CD4-positive, alpha-beta T cell treated with Interleukin-21 for 1 hour (primary cell): ENCODE measurements around the gene DMPK.

Source experiments
- DNase-seq: peaks from one replicate; pipeline ENCODE4 v3.0.0-alpha.2; 2020

Gene DMPK, protein sequence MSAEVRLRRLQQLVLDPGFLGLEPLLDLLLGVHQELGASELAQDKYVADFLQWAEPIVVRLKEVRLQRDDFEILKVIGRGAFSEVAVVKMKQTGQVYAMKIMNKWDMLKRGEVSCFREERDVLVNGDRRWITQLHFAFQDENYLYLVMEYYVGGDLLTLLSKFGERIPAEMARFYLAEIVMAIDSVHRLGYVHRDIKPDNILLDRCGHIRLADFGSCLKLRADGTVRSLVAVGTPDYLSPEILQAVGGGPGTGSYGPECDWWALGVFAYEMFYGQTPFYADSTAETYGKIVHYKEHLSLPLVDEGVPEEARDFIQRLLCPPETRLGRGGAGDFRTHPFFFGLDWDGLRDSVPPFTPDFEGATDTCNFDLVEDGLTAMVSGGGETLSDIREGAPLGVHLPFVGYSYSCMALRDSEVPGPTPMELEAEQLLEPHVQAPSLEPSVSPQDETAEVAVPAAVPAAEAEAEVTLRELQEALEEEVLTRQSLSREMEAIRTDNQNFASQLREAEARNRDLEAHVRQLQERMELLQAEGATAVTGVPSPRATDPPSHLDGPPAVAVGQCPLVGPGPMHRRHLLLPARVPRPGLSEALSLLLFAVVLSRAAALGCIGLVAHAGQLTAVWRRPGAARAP

GRCh38 chr19:45782162-45782691, at the start of gene DMPK:
Gene DMPK (minus strand): TSS chr19:45782490. CDS start chr19:45782352, 138 bp downstream.
- no peak for DNase-seq

GRCh38 chr19:45828945-45829344, 46.7 kb upstream of the DMPK start:
- DNase-seq = no peak

GRCh38 chr19:45828523-45828922, 46.2 kb upstream of the DMPK start:
- no peak for DNase-seq

DNA sequence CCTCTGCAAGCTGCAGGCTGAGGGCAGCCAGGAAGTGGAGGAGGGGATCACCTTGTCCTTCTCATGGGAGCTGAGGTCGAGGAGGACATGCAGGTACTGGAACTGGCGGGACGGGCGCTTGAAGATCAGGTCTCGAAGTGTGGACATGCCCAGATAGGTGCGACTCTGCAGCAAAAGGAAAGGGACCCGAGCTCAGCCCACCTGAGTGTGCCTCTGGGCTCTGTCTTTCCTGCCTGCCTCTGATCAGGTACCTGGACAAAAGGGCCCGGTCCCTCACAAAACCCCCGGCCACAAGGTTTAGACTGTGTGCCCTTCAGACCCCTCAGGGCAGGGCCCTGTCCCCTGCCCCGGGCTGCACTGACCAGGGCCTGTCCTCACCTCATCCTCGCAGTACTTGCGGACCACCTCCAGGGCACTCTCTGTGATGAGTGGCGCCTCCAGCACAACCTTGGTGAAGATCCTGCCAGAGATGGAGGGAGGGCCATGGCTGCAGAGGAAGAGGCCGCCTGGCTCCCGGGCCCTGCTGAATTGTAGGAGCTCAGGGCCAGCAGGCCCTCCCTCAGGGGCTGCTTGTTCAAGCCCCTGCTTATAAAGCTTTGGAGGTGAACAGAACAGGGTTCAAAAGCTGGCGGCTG, 45.3 kb upstream of the DMPK start:
- no peak for DNase-seq

DNA sequence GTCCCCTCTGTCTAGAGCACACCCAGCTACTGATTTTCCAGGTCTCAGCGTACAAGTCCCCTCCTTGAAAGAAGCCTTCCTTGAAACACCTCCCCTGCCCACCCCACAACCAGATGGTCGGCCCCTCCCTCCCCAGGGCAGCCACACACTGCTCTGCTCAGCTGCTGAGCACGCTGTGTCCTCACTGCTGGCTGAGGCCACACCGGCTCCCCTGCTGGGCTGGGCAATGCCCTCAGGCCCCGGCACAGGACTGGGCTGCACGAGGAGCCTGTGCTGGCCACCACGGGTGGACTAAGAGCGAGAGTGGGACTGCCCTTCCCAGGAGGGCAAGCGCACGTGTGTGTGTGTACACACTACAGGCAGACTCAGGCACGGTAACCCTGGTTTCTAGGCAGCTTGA, 44.6 kb upstream of the DMPK start:
- DNase-seq = no peak

DNA sequence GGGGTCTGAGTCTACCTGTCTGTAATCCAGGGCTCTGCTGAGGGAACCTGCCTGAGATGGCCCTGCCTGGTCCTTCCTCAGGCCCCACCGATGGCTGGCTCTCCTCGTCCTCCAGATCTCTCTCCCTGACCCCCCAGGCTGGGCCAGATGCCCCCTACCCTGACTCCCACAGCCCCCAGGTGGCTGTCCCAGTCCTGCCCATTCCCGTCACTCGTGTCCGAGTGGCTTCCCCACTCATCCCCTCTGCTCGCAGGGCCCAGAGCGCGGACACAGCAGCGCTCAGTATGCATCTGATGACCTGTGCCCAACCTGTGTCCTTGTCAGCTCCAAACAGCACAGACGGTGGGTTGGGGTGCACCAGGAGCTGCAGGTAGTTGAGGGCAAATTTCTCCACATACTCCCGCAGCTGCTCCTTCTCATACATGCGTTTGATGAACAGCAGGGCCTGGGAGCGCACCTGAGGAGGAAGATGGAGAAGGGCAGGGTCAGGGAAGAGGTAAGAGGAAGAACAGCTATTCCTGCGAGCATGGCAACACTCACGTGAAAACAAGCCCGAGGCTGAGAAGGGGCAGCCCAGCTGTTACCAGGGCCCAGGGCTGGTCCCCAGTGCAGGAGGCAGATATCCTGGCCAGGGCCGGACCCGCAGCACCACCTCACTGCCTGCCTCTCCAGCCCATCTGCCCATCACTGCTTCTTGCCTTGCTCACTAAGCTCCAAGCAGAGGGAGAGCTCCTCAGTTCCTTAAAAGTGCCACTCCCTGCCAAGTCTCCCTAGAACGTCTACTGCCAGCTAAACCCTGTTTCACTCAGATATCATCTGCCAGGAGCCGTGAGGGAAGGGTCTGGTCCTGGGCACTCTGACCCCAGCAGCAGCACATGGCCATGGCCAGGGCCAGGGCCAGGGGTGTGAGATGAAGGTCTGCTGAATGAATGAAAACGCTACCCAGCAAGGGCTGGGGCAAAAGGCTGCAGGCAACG, 43.9 kb upstream of the DMPK start:
- no peak for DNase-seq

GRCh38 chr19:45825263-45825605, 42.9 kb upstream of the DMPK start:
- no peak for DNase-seq

DNA sequence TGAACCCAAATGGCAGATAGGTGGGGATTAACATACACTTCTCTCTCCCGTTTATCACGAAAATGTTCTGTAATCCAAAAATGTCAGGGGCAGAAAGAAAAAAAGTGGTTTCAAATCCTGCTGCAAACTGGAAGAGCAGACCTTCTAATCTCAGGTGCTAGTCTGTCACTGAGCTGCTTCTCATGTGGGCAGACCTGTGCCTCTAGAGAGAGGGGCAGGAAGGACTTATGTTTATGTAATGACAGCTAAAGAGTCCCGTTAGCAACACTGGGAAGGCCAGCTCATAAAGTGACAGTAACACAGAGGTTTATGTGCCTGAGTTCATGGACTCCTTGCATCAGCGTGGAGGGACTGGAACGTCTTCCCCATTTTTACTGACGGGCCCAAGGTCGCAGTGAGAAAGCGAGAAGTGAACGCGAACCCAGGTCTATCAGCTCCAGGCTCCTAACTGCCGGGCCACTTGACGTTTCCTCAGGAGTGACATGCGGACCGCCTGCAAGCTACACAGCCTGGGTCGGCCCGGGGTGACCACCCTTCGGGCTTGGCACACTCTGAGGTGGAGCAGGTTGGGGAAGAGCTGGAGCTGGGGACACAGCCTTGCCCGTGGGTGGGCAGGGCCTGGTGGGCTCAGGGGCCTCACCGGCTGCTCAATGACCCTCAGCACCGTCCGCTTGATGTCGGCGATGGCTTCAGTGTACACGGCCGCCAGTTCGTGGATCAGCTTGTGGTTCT, 42.4 kb upstream of the DMPK start:
- DNase-seq = no peak

DNA sequence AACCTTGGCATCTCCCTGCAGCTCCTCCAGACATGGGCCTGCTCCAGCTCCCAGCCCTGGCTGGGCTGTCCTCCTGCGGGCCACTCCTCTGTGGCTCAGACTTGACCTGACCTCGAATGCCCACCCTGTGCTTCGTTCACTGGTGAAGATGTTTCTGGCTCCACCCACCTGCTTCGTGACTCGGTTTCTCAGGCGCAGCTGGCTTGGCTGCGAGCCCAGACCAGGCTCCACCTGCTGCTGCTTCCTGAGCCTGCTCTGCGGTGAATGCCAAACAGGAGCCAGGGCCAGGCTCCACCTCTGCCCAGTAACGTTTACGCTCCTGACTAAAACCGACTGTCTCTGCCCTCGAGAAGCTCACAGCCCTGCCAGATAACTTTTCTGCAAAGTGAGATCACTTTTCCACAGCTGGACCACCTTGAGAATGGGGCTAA, 41.8 kb upstream of the DMPK start:
- no peak for DNase-seq

- DNase-seq = no peak
Measured at GRCh38 chr19:45823182-45823581, 40.9 kb upstream of the DMPK start.

DNA sequence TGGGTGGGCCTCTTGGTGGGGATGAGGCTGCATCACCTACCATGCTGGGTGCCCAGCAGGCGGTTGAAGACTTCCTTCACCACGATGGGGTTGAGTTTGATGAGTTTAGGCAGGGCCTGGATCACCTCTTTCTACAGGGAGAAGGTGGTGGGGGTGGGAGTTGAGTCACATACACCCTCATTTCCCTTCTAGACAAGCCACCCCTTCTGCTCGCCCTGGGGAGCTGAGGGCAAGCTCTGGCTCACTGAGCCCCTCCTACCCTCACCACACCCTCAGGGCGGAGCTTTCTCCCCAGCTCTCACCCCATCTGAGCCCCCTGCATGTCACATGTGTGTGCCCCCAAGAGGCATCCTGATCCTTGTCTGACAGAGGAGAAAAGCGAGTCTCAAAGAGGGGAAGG, 40.4 kb upstream of the DMPK start:
- DNase-seq = no peak

DNA sequence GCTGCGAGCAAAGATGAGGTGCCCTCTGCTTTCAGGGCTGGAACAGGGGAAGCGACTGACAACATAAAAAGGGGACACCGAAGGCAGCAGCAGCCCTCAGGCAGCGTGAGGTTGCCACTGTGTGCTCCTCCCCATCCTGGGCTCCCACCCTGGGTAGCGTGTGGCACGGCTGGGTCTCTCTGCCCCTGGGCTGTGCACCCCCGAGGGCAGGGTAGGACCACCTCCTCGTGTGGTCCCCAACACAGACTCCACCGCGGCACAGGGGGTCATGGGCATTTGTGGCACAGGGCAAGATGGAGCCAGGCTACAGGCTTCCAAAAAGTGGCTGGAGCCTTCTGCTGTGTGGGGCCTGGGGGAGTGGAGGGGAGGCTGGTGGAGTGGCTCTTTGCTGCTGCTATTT, 39.3 kb upstream of the DMPK start:
- DNase-seq = no peak

DNA sequence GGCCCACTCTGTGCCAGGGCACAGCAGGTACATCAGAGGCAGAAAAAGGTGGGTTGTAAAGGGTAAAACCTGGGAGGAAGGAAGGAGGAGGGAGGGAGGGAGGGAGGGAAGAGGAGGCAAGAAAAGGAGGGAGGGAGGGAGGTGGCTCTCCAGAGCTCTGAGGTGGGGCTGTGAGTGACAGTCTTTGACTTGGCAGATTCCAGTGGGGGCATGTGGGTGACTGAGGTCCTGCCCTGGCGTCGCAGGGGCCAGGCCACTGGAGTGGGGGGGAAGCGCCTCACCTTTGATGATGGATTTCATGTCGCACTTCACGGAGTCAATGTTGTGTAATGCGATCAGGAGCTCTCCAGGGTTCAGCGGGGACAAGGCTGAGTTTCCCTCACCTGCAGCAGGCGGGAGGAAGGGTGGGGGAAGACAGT, 38.8 kb upstream of the DMPK start:
- DNase-seq = no peak

DNA sequence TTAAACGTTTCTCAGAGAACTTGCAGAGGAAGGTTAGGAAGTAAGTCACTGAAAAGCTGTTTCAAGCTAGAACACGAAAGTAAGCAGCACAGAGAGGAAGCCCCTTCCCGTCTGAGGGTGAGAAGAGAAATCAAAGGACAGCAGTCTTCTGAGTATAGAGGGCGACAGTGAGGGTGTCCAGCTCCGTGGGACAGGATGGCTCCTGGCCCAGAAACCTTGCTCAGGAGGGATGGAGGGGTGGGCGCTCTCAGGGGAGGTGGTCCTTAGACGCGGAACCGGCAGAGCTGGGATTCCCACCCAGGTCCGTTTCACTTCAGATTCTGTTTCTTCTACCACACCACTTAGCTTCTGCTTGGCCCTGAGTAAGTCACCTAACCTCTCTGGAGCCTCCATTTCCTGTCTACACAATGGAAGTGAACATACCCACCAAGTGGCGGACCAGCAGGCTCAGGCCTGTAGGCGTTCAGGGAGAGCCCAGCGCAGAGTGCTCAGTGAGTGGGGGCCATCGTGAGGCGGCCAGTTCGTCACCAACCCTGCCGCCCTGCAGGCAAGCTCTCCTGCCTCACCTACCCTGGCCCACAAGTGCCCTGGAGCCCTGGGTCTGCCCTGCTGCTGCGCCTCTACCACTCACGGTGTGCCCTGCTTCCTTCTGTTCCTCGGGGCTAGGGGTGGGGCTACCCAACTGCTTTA, 38.3 kb upstream of the DMPK start:
- DNase-seq = no peak

DNA sequence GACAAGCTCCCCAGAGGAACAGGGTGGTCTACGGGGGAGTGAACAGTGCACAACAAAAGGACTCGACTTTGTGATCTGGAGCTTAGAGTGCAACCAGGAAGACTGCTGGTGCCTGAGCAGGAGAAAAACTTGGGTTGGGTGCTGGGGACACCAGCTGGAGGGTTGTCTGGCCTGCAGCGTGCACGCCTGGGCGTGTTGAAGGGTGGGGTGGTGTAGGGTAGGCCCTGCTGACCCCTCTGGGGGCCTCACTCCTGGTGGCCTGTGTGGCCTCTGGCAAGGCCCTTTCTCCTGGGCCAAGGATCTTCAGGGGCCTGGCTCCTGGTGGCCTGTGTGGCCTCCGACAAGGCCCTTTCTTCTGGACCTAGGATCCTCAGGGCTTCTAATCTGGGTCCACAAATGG, 37.5 kb upstream of the DMPK start:
- DNase-seq = no peak

GRCh38 chr19:45817725-45818301, 35.5 kb upstream of the DMPK start:
- no peak for DNase-seq

- peak; percentile 96 for DNase-seq
Measured at GRCh38 chr19:45817010-45817724, 34.9 kb upstream of the DMPK start.

DNA sequence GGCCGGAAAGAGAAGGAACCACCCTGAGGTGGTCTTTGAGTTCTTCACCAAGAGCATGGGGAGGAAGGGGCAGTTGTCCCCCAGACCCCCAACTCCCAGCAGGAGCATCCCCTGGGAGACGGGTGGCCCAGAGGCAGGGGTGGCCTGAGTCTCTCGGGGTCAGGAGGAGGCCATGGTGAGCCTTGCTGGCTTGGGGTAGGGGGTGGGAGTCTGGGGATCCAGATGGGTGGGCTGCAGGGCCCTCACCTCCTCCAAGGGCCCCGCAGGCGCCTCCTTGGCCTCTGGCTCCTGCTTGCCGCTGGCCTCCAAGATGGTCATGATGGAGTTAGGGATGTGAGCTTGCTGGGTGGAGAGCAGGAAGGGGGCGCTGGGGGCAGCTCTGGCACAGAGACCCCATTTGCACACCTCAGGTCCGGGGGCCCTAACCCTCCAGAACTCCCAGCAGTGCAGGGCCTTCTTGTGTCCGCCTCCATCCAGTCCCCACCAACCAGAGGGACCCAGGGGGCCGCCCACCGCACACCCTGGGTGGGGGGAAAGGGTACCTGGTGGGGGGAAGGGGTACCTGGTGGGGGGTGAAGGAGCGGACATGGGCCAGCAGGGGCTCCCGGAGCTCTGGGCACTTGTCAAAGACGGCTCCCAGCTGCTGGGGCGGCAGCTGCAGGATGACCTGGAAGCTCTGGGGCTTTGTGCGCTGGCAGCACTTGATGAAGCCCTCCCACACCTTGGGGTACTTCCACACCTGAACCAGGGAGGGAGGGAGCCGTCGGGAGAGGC, 34.1 kb upstream of the DMPK start:
- DNase-seq = no peak

DNA sequence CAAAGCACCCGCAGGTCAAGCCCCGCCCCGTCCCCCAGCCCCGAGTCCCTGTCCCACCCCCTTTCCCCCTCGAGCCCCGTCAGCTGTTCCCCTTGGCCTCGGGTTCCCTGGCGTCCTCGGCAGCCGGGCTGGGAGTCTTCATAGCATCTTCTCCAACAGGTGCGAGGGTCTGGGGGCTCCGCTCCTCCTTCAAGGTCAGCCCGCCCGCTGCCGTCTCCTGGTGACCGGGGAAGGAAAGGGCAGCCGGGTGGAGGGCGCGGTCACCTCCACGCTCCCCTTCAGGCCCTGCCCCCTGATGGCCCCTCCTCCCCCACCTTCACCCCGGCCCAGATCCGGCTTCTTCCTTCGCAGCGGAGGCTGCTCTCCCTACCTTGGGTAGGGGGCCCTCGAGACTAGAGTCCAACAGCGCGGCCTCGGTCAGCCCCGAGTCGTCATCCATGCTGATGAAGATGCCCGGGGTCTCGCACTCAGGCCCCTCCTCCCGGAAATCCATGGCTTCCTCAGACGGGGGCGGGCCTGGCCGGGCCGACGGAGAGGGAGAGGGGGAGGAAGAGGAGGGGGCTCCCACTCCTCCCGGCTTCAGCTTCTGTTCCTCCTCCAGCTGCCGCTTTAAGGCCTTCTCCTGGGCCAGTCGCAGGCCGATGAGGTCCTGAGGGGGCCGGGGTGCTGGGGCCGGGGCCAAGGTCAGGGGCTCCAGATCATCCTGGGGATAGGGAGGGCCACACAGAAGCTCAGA, 33.4 kb upstream of the DMPK start:
- no peak for DNase-seq
